Measurements from ENCODE around the gene EVA1A.

Gene EVA1A

GRCh38 chr2:75447176-75447575, 113.6 kb downstream of the EVA1A start:
- no peak for DNase-seq (ENCODE audit: low read depth)
